HepG2 (cell line): ENCODE results near the gene KMT5C. TPM values are rescaled to one million over a fixed set of nuclear protein-coding genes. Genes with fewer than 3 reads are reported as not detected.

Experiments
- ATF2 ChIP-seq: sonication (generic); formaldehyde crosslinking; IDR thresholded peaks from 2 replicates; pipeline ENCODE4 v1.4.0; 2020; ENCODE audit warnings: missing genetic modification reagents
- BATF2 ChIP-seq: sonication (generic); formaldehyde crosslinking; IDR thresholded peaks from 2 replicates; pipeline ENCODE4 v1.8.0; 2022; ENCODE audit warnings: mild to moderate bottlenecking, missing genetic modification reagents, moderate library complexity
- FOXJ3 ChIP-seq: sonication (generic); formaldehyde crosslinking; IDR thresholded peaks from 2 replicates; pipeline ENCODE4 v1.4.0; 2020; ENCODE audit warnings: missing genetic modification reagents, mild to moderate bottlenecking, borderline replicate concordance
- HHEX ChIP-seq: IDR thresholded peaks from 2 replicates; pipeline ENCODE4 v1.6.1; 2016; ENCODE audit warnings: control low read depth
- MAZ ChIP-seq, 2 experiments: sonication (generic) in 1 of 2; formaldehyde crosslinking in 1 of 2; IDR thresholded peaks; 2 replicates each; pipeline versions ENCODE4 v1.5.0 to v1.6.1; 2012 to 2020; ENCODE audit warnings: low read depth in 2 of 2, mild to moderate bottlenecking in 2 of 2, borderline replicate concordance in 1 of 2, improper control_type of control experiment in 1 of 2, low read length in 1 of 2, missing genetic modification reagents in 1 of 2, moderate library complexity in 1 of 2
- MEIS1 ChIP-seq: sonication (generic); formaldehyde crosslinking; IDR thresholded peaks from 2 replicates; pipeline ENCODE4 v1.9.0; 2021; ENCODE audit warnings: mild to moderate bottlenecking, missing genetic modification reagents, moderate library complexity, borderline replicate concordance
- MTF1 ChIP-seq: sonication (generic); formaldehyde crosslinking; IDR thresholded peaks from 2 replicates; pipeline ENCODE4 v1.5.0; 2020; ENCODE audit warnings: missing genetic modification reagents
- NFATC3 ChIP-seq: sonication (generic); formaldehyde crosslinking; IDR thresholded peaks from 2 replicates; pipeline ENCODE4 v1.5.1; 2020; ENCODE audit warnings: mild to moderate bottlenecking, missing genetic modification reagents
- NFE2L2 ChIP-seq: fragments of 150-350 bp; IDR thresholded peaks from 2 replicates; pipeline ENCODE4 v1.6.1; 2014; ENCODE audit warnings: low read length
- NFRKB ChIP-seq: fragments of 450-650 bp; IDR thresholded peaks from 2 replicates; pipeline ENCODE4 v1.6.1; 2017
- PRDM4 ChIP-seq: sonication (generic); formaldehyde crosslinking; IDR thresholded peaks from 2 replicates; pipeline ENCODE4 v1.9.0; 2021; ENCODE audit warnings: missing genetic modification reagents, borderline replicate concordance
- SOX6 ChIP-seq, 2 experiments: fragments of 450-650 bp in 1 of 2; sonication (generic) in 1 of 2; formaldehyde crosslinking in 1 of 2; IDR thresholded peaks; 2 replicates each; pipeline versions ENCODE4 v1.4.0 to v1.6.1; 2017 to 2020; ENCODE audit warnings: antibody characterized with exemption in 1 of 2, mild to moderate bottlenecking in 1 of 2, missing genetic modification reagents in 1 of 2
- TBX2 ChIP-seq: sonication (generic); formaldehyde crosslinking; IDR thresholded peaks from 2 replicates; pipeline ENCODE4 v1.5.0; 2020; ENCODE audit warnings: missing genetic modification reagents, mild to moderate bottlenecking, borderline replicate concordance
- TFDP2 ChIP-seq: sonication (generic); formaldehyde crosslinking; IDR thresholded peaks from 2 replicates; pipeline ENCODE4 v1.4.0; 2020; ENCODE audit warnings: missing genetic modification reagents
- ZBTB10 ChIP-seq: sonication (generic); formaldehyde crosslinking; IDR thresholded peaks from 2 replicates; pipeline ENCODE4 v1.4.0; 2020; ENCODE audit warnings: missing genetic modification reagents, borderline replicate concordance
- ZNF101 ChIP-seq: sonication (generic); formaldehyde crosslinking; IDR thresholded peaks from 2 replicates; pipeline ENCODE4 v1.4.0; 2020; ENCODE audit warnings: mild to moderate bottlenecking, low read depth, missing genetic modification reagents, borderline replicate concordance
- ZNF24 ChIP-seq: fragments of 450-650 bp; IDR thresholded peaks from 2 replicates; pipeline ENCODE4 v1.6.1; 2017; ENCODE audit warnings: antibody characterized with exemption, mild to moderate bottlenecking
- ZNF589 ChIP-seq: sonication (generic); formaldehyde crosslinking; conservative IDR thresholded peaks from 2 replicates; pipeline ENCODE4 v1.8.0; 2022; ENCODE audit warnings: mild to moderate bottlenecking, moderate library complexity, missing genetic modification reagents
- ZUFSP ChIP-seq: sonication (generic); formaldehyde crosslinking; IDR thresholded peaks from 2 replicates; pipeline ENCODE4 v1.9.0; 2021; ENCODE audit warnings: missing genetic modification reagents, mild to moderate bottlenecking, borderline replicate concordance
- polyA plus RNA-seq, 8 experiments: library from polyadenylated mRNA; depleted of rRNA in 3 of 8; stranded (reverse) in 7 of 8; unstranded in 1 of 8; fragments of >200 nt; fragmentation: Illumina TruSeq in 4 of 8; extraction: Trizol in 4 of 8; gene quantifications; 2 replicates each; pipeline versions ENCODE4 v1.2.1 to v1.2.3, GENCODE V29; 2011 to 2016; ENCODE audit warnings: low read depth in 4 of 8, missing spikeins in 1 of 8, mixed read lengths in 1 of 8; ENCODE audit not compliant: insufficient read depth in 1 of 8
- total RNA-seq, 5 experiments: library from RNA; depleted of rRNA; stranded (reverse); fragments of >200 nt; fragmentation: Illumina TruSeq; extraction: Trizol; gene quantifications; 2 replicates each; pipeline ENCODE4 v1.2.3, GENCODE V29; 2016; ENCODE audit warnings: low read depth in 1 of 5

Gene KMT5C
- total and polyA plus RNA-seq, 2 of the 13 experiments (the other 11 are each of a cell fraction or from before 2014, with no cell fraction given): 5.5 to 9.0 TPM

- TF ChIP-seq PRDM4 (no peak), HHEX (CRISPR knock-in tag) (no peak), SOX6 (IDR thresholded peaks at IDR 0.05) (no peak), SOX6 (CRISPR knock-in tag; IDR thresholded peaks at IDR 0.05) (peak; percentile 76), TFDP2 (CRISPR knock-in tag) (0 out of 2 replicates have a peak, but pooled peaks have one; percentile 16), NFE2L2 (no peak), MEIS1 (CRISPR knock-in tag) (no peak), BATF2 (CRISPR knock-in tag) (no peak), MTF1 (CRISPR knock-in tag) (no peak), ZUFSP (CRISPR knock-in tag) (no peak), TBX2 (CRISPR knock-in tag) (peak; percentile 17; the same call in 1 of the 2 replicates), ZBTB10 (CRISPR knock-in tag) (no peak), NFATC3 (CRISPR knock-in tag) (no peak), MAZ (IDR thresholded peaks at IDR 0.05; ENCODE audit: borderline replicate concordance, low read depth, low read length) (no peak), MAZ (CRISPR knock-in tag; IDR thresholded peaks at IDR 0.05; ENCODE audit: low read depth) (peak; percentile 39; the same call in 1 of the 2 replicates), ATF2 (CRISPR knock-in tag) (peak; percentile 95), ZNF24 (no peak), NFRKB (no peak), ZNF589 (CRISPR knock-in tag) (no peak), FOXJ3 (no peak), ZNF101 (CRISPR knock-in tag) (no peak)
Observed at GRCh38 chr19:55333870-55334269, 5.8 kb upstream of the KMT5C start (continued).
